IMR-90 (cell line): ENCODE measurements around the gene TENM3. TPM values are rescaled to one million over a fixed set of nuclear protein-coding genes. Genes with fewer than 3 reads are reported as not detected.

Source experiments
- ATAC-seq: fragments of 200-7000 bp; cut with Tn5 transposase; 2 replicates; pipeline ENCODE4 v1.9.1; 2020; ENCODE audit warnings: low read depth, mild to moderate bottlenecking, moderate library complexity
- BruUV-seq: library from RNA; stranded (reverse); fragments of 400-500 nt; replicated peaks from 2 replicates; lab custom pipeline; 2021; lab: Mats Ljungman, UMichigan
- CTCF ChIA-PET: fragments of 300-600 bp; formaldehyde crosslinking; extraction: SDS; loops from one replicate; lab custom pipeline; 2021; ENCODE audit warnings: antibody characterized with exemption; lab: Yijun Ruan, JAX
- POLR2A ChIA-PET: fragments of 300-600 bp; sonication (Branson Sonifier 250); formaldehyde crosslinking; loops from one replicate; lab custom pipeline; 2022; ENCODE audit warnings: antibody characterized with exemption; ENCODE audit not compliant: unreplicated experiment; lab: Charles Lee
- DNase-seq: peaks from one replicate; pipeline ENCODE4 v3.0.0; 2013
- H2AFZ ChIP-seq: replicated peaks from 2 replicates; pipeline ENCODE3; 2013; ENCODE audit warnings: low read length, mild to moderate bottlenecking; ENCODE audit not compliant: poor library complexity
- H2AK5ac ChIP-seq: 2 replicates; pipeline ENCODE4 v1.6.1; 2013; ENCODE audit warnings: low read depth, low read length, inconsistent platforms
- H2AK9ac ChIP-seq: replicated peaks from 2 replicates; pipeline ENCODE3; 2013; ENCODE audit warnings: mild to moderate bottlenecking, low read depth, low read length, moderate library complexity; ENCODE audit not compliant: poor library complexity
- H2BK120ac ChIP-seq: 2 replicates; pipeline ENCODE4 v1.6.1; 2013; ENCODE audit warnings: low read depth, low read length, inconsistent platforms
- H2BK15ac ChIP-seq: 3 replicates; pipeline ENCODE4 v1.6.1; 2013; ENCODE audit warnings: low read depth, low read length, inconsistent platforms
- H2BK20ac ChIP-seq: 2 replicates; pipeline ENCODE4 v1.6.1; 2013; ENCODE audit warnings: low read depth, mild to moderate bottlenecking, inconsistent platforms, low read length, moderate library complexity
- H2BK5ac ChIP-seq: 2 replicates; pipeline ENCODE4 v1.6.1; 2013; ENCODE audit warnings: mild to moderate bottlenecking, low read depth, low read length, inconsistent platforms; ENCODE audit not compliant: poor library complexity, severe bottlenecking
- H3K14ac ChIP-seq: replicated peaks from 2 replicates; pipeline ENCODE4 v1.6.1; 2013; ENCODE audit warnings: low read depth, low read length, inconsistent platforms
- H3K18ac ChIP-seq: 2 replicates; pipeline ENCODE4 v1.6.1; 2013; ENCODE audit warnings: low read depth, low read length, control low read depth
- H3K23ac ChIP-seq: 2 replicates; pipeline ENCODE4 v1.6.1; 2013; ENCODE audit warnings: low read depth, low read length, inconsistent platforms
- H3K27ac ChIP-seq: 2 replicates; pipeline ENCODE4 v1.5.1; 2013; ENCODE audit warnings: mild to moderate bottlenecking, control low read depth, low read length; ENCODE audit not compliant: insufficient read depth
- H3K27me3 ChIP-seq: 2 replicates; pipeline ENCODE4 v1.6.1; 2013; ENCODE audit warnings: low read length; ENCODE audit not compliant: control insufficient read depth, insufficient read depth
- H3K36me3 ChIP-seq: 2 replicates; pipeline ENCODE4 v1.6.1; 2013; ENCODE audit warnings: low read length, mixed read lengths; ENCODE audit not compliant: control insufficient read depth, insufficient read depth
- H3K4ac ChIP-seq: 2 replicates; pipeline ENCODE4 v1.6.1; 2013; ENCODE audit warnings: low read depth, low read length, inconsistent platforms
- H3K4me1 ChIP-seq: 2 replicates; pipeline ENCODE4 v1.6.1; 2013; ENCODE audit warnings: low read length, mixed read lengths; ENCODE audit not compliant: control insufficient read depth, insufficient read depth
- H3K4me2 ChIP-seq: 2 replicates; pipeline ENCODE4 v1.6.1; 2013; ENCODE audit warnings: low read depth, mild to moderate bottlenecking, control low read depth, low read length, moderate library complexity
- H3K4me3 ChIP-seq: 2 replicates; pipeline ENCODE4 v1.5.1; 2013; ENCODE audit warnings: low read depth, mild to moderate bottlenecking, control low read depth, low read length, moderate library complexity; ENCODE audit not compliant: insufficient read depth
- H3K56ac ChIP-seq: 2 replicates; pipeline ENCODE4 v1.6.1; 2013; ENCODE audit warnings: low read length, inconsistent platforms; ENCODE audit not compliant: insufficient read depth; ENCODE audit errors: extremely low read depth
- H3K79me1 ChIP-seq, 2 experiments: 2 replicates each; pipeline ENCODE4 v1.6.1; 2013; ENCODE audit warnings: low read length in 2 of 2, inconsistent platforms in 1 of 2, low read depth in 1 of 2
- H3K9ac ChIP-seq: 2 replicates; pipeline ENCODE4 v1.6.1; 2013; ENCODE audit warnings: low read depth, low read length, control low read depth
- H3K9me1 ChIP-seq: 2 replicates; pipeline ENCODE4 v1.6.1; 2013; ENCODE audit warnings: low read length, inconsistent platforms; ENCODE audit not compliant: insufficient read depth
- H3K9me3 ChIP-seq: 2 replicates; pipeline ENCODE4 v1.6.1; 2013; ENCODE audit warnings: low read length; ENCODE audit not compliant: control insufficient read depth, insufficient read depth
- H4K20me1 ChIP-seq: 2 replicates; pipeline ENCODE4 v1.6.1; 2013; ENCODE audit warnings: low read length, inconsistent platforms; ENCODE audit not compliant: insufficient read depth
- H4K5ac ChIP-seq: 2 replicates; pipeline ENCODE4 v1.6.1; 2013; ENCODE audit warnings: mild to moderate bottlenecking, low read depth, low read length, control low read depth
- H4K8ac ChIP-seq, 2 experiments: 2 replicates each; pipeline ENCODE4 v1.6.1; 2013; ENCODE audit warnings: low read depth in 2 of 2, low read length in 2 of 2, control low read depth in 1 of 2, inconsistent platforms in 1 of 2
- H4K91ac ChIP-seq: 2 replicates; pipeline ENCODE4 v1.6.1; 2013; ENCODE audit warnings: low read depth, low read length, inconsistent platforms; ENCODE audit not compliant: insufficient read depth
- CEBPB ChIP-seq: IDR thresholded peaks from 2 replicates; pipeline ENCODE4 v1.6.1; 2012; ENCODE audit warnings: low read depth, low read length, improper control_type of control experiment
- CTCF ChIP-seq: conservative IDR thresholded peaks from 2 replicates; pipeline ENCODE4 v1.5.1; 2012; ENCODE audit warnings: mild to moderate bottlenecking, low read depth, low read length, improper control_type of control experiment
- FOS ChIP-seq: fragments of 150-350 bp; IDR thresholded peaks from 2 replicates; pipeline ENCODE4 v1.6.1; 2016; ENCODE audit warnings: low read depth, low read length
- MAFK ChIP-seq: IDR thresholded peaks from 2 replicates; pipeline ENCODE4 v1.6.1; 2012; ENCODE audit warnings: low read depth, low read length, improper control_type of control experiment
- NFE2L2 ChIP-seq: fragments of 150-350 bp; IDR thresholded peaks from 2 replicates; pipeline ENCODE4 v1.6.1; 2016; ENCODE audit warnings: low read depth, mild to moderate bottlenecking, low read length
- RAD21 ChIP-seq: IDR thresholded peaks from 2 replicates; pipeline ENCODE4 v1.6.1; 2012; ENCODE audit warnings: low read length, improper control_type of control experiment
- SMC3 ChIP-seq: fragments of 150-350 bp; IDR thresholded peaks from 2 replicates; pipeline ENCODE4 v1.6.1; 2016; ENCODE audit warnings: low read depth, mild to moderate bottlenecking, antibody characterized with exemption, low read length, moderate library complexity
- USF2 ChIP-seq: fragments of 150-350 bp; IDR thresholded peaks from 2 replicates; pipeline ENCODE4 v1.6.1; 2017; ENCODE audit warnings: mild to moderate bottlenecking, antibody characterized with exemption, low read length, low read depth
- WGBS, 2 experiments: methylation state at CpG; one replicate each; pipeline versions ENCODE4 v1.1.5 to v1.1.7; 2013; ENCODE audit warnings: missing lambda C conversion rate in 2 of 2; ENCODE audit not compliant: insufficient read length in 1 of 2; ENCODE audit errors: extremely low coverage in 2 of 2; 5-methylcytosine and 5-hydroxymethylcytosine counted together
- dilution Hi-C: fragments of 300-500 bp; cut with HindIII; formaldehyde crosslinking; loops from one replicate; pipeline ENCODE4 v1.14.3; 2018; ENCODE audit warnings: low sequenced_read_pairs; ENCODE audit not compliant: unreplicated experiment
- in situ Hi-C: fragments of 300-500 bp; cut with MboI; formaldehyde crosslinking; loops from 3 replicates; pipeline ENCODE4 v1.14.3; 2019; ENCODE audit warnings: low sequenced_read_pairs, inconsistent platforms, mixed read lengths
- intact Hi-C: fragments of 100-400 bp; cut with micrococcal nuclease; formaldehyde crosslinking; loops from 2 replicates; pipeline ENCODE4 v1.10.0; 2022
- polyA plus RNA-seq, 3 experiments: library from polyadenylated mRNA; depleted of rRNA; stranded (reverse); fragments of >200 nt; gene quantifications; 2 replicates each; pipeline ENCODE4 v1.2.3, GENCODE V29; 2012; ENCODE audit warnings: low replicate concordance in 1 of 3
- total RNA-seq: library from RNA; depleted of rRNA; stranded (reverse); fragments of >200 nt; gene quantifications from 2 replicates; pipeline ENCODE4 v1.2.3, GENCODE V29; 2012

The TENM3 gene
- total and polyA plus RNA-seq, 2 of the 4 experiments (the other 2 are of a cell fraction) = 29.9 to 173 TPM

GRCh38 chr4:182560358-182560757, 317.2 kb downstream of the TENM3 start:
- Histone ChIP-seq H4K5ac (peak overlapping the region; percentile 74; the same call in 1 of the 2 replicates), H4K91ac (peak overlapping the region; percentile 81), H3K9me1 (peaks cover 11% of the 10 kb centered on the region), H2BK120ac (peak overlapping the region; percentile 85), H3K27me3 (no peaks in the 10 kb centered on the region), H3K79me1 (peaks cover 13 to 21% of the 10 kb centered on the region in 2 experiments; a peak in 3 of 4 replicates), H3K4me2 (peak overlapping the region; percentile 98), H3K18ac (peak overlapping the region; percentile 94), H4K8ac (peak overlapping the region; percentile 73 to 80), H3K4ac (peak overlapping the region; percentile 85), H3K56ac (peak overlapping the region; percentile 75), H2BK20ac (peak overlapping the region; percentile 90), H2AK5ac (peak overlapping the region; percentile 53; the same call in 1 of the 2 replicates), H2AFZ (peak overlapping the region; percentile 88), H3K23ac (peak overlapping the region; percentile 96), H3K27ac (peak overlapping the region; percentile 53), H2AK9ac (no peak overlapping the region), H3K9ac (peak overlapping the region; percentile 77), H4K20me1 (no peaks in the 10 kb centered on the region), H2BK5ac (peak overlapping the region; percentile 87), H3K14ac (peak overlapping the region; percentile 90), H3K4me1 (peaks cover 12% of the 10 kb centered on the region), H3K36me3 (no peaks in the 10 kb centered on the region), H2BK15ac (peak overlapping the region; percentile 96), H3K4me3 (peak overlapping the region; percentile 44; the same call in 1 of the 2 replicates), H3K9me3 (no peaks in the 10 kb centered on the region)
- BruUV-seq = no TSS peak
- in situ Hi-C loops (no loop called here), dilution Hi-C loops (no loop called here), intact Hi-C loops (loop anchor here (5.0 kb wide), 3 partner anchors 82 to 1418 kb away; no protein-coding TSS in a partner anchor)
- no peak for TF ChIP-seq CEBPB
- TF ChIP-seq FOS = 0 out of 2 replicates have a peak, but pooled peaks have one; percentile 7
- TF ChIP-seq USF2 = no peak
- TF ChIP-seq MAFK = no peak
- TF ChIP-seq CTCF = peak; percentile 54
- TF ChIP-seq NFE2L2 = no peak
- peak; percentile 62 for TF ChIP-seq RAD21
- TF ChIP-seq SMC3 = peak; percentile 45
- ChIA-PET CTCF (interaction anchor here (0.6 kb wide), 1 partner anchor 32 kb away, joined by 4 read pairs; no protein-coding TSS in a partner anchor), POLR2A (no interaction called here)
- DNase-seq = peak; percentile 76
- peak; percentile 70 for ATAC-seq
- WGBS, 2 experiments = 63% methylated on average over 1 of the region's 4 CpGs; no CpG with 5 or more reads in 1 of the 2 experiments
